HG03521 (cell line): Measurements from ENCODE around the gene KCNK3.

Experiments used
- ATAC-seq: cut with Tn5 transposase; IDR thresholded peaks from one replicate; pipeline ENCODE4 v1.9.1; 2021; ENCODE audit warnings: mild to moderate bottlenecking, moderate library complexity; ENCODE audit not compliant: unreplicated experiment

The KCNK3 gene

GRCh38 chr2:26711457-26712161 lies 19.1 kb downstream of the KCNK3 start:
- no peak for ATAC-seq

GRCh38 chr2:26712486-26713465 lies 20.3 kb downstream of the KCNK3 start:
- no peak for ATAC-seq

- no peak for ATAC-seq
Measured at GRCh38 chr2:26715528-26716270, 23.2 kb downstream of the KCNK3 start.

DNA sequence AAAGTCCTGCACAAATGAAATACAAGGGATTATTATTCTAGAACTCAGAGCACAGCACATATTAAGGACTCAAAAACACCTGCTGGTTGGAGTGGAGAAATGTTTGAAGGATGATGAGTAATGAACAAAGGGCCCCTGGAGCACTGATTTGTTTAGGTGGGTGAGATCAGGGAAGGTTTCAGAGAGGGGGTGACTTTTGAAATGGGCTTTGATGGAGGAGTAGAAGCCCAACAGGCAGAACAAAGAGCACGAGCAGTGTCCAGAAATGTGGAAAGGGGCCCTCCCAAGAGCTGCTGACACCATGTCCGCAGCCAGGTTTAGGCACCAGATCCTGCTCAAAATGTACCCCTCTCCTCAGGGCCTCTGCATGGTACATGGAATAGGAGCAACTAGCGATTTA lies 23.8 kb downstream of the KCNK3 start:
- no peak for ATAC-seq

GRCh38 chr2:26716769-26717168 lies 24.2 kb downstream of the KCNK3 start:
- no peak for ATAC-seq

DNA sequence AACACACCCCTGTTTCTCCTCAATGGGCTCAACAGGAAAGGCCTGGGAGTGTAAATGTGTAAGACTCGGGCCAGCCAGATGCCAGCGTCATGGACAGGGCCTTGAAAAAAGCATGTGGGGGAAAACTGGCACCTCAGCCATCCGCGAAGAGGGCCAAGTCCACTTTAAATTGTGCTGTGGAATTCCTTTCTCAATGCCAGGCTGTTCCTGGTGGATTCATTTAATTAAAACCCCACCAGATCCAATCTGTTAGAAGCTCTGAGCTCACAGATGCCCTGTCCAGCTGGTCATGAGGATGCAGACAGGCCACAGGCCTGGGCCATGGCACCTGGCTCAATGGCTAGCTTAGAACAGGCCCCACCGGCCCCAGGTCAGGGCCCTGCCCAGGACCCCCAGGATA lies 24.8 kb downstream of the KCNK3 start:
- no peak for ATAC-seq

DNA sequence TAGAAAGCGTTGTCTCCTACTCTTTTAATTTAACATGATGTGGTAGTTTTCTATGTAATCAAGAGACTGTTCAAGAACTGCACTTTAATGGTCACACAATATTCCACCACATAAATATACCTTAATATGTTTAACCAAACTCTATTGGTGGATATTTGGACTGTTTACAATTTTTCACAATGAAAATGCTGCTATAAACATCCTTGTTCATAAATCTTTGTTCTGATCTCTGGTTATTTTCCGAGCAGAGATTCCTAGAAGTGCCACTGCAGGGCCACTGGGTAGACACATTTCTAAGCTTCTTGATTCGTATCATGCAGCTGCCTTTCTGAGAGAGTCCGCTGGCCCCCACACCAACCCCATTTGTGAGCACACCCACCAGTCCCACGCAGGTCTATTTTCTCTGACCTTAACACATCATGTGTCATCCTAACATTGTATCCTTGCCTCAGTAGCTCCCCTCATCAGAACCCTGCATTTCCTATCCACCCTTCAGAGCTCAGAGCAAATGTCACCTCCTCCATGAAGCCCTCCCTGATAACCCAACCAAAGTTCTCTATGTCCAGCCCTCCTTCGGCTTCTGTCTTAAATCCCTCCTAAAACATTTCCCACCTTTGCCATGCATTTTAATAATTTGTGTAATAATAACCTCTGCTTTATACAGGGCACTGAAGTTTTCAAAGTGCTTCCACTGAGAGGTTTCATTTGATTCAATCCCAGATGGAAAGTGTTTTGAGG lies 26.6 kb downstream of the KCNK3 start:
- ATAC-seq, result no peak

DNA sequence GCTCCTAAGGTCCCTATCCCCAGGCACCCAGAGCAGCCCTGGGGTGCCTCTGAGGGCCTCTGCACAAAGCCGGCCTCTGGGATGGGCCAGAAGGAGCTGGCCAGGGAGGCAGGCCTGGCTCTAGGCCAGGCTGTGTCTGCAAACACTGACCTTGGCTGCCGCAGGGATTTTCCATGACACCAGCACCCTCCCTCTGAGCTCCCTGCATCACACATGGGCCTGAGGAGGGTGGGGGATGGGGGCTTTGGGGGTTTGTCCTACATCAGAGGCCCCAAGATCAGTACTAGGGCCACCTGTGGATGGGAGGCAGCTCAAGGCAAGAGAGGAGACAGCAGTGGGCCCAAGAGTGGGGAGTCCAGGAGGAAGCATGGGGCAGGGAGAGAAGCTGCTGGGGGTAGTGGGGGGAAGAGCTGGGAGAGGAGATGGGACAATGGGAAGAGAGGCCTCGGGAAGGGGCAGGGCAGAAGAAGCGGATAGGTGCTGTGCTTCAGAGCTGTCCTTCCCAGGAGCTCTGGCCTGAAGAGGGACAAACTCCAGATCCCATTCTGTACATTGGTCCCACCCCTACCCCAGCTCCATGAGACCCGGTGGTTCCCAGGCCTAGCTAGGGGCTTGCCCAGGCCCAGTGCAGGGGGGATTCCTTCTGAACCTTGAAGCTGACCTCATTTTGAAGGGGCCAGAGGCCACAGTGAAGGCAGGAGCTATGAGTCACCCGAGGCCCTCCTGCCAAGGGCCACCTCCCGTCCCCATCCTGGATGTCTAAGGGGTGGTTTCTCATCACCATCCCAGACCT lies 28.0 kb downstream of the KCNK3 start:
- no peak for ATAC-seq

DNA sequence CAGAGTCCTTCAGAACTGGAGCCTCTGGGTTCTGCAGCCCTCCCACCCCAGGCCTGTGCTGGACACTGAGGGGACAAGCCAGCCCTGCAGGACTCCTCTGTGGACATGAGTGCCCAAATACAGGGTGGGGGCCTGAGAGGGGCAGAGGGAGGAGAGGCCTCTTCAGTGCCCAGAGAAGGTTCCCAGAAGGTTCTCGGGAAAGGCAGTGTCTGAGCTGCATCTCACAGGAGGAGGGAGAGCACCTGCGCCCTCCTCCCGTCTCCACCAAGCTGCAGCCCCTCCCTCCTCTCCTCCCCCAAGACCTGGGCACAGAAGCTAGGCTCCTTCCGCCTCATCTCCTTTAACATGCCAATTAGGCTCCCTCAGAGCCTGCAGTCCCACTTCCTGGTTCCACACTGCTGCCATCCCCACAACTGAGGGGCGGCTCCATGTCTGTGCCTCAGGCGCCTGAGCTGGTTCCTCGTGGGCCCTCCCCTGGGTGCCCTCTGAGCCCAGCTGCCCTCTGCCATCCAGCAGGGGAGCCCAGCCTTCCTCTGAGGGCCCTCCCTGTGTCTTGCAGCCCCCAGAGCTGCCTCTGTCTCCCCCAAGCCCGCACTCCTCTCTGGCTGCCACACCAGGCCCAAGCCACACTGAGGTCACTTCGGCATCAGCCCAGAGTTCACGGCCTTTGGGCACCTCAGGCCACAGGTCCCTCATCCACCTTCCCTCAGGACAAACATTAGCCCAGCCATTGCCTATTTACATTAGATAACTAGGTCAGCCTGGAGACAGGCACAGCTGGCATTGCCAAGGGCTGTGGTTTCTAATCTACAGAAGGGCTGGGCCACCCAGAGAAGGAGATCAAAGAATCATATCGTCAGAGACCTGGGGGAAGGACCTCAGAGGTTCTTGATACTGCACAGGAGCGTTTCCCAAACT lies 28.9 kb downstream of the KCNK3 start:
- ATAC-seq, result no peak

- ATAC-seq, result no peak
Measured at GRCh38 chr2:26722328-26722727, 29.8 kb downstream of the KCNK3 start.

DNA sequence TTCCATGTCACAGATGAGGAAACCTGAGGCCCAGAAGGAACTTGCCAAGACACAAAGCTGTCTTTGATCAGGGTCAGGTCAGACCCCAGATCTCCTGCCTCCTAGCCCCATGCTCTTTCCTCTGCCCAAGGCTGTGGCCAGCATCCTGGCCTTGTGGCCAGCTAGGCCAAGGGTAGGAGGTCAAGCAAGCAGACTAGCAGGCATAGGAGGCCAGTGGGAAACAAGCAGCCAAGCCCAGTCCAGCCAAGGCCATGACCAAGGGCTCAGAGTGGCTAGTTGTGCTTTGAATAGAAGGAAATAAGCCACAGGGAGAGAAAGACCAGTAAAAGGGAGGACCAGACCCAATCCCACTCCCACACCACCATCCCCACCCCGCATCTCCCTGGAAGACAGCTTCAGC lies 30.4 kb downstream of the KCNK3 start:
- ATAC-seq, result no peak

DNA sequence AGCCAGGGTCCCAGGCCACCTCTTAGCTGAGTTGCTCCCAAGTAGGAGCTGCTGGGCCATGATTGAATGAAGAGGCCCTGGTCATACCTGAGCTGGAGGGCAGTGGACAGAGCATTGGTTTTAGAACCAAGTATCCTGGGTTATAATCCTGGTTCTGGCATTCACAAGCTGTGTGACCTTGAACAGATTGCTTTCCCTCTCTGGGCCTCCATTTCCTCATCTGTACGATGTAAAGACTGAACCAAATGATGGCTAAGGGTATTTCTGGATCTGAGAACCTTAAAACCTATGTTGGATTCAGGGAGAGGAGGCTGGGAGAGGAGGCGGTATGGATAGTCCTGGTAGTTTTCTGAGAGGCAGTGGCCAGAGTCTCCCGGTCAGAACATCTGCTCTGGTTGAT lies 31.0 kb downstream of the KCNK3 start:
- ATAC-seq, result no peak

DNA sequence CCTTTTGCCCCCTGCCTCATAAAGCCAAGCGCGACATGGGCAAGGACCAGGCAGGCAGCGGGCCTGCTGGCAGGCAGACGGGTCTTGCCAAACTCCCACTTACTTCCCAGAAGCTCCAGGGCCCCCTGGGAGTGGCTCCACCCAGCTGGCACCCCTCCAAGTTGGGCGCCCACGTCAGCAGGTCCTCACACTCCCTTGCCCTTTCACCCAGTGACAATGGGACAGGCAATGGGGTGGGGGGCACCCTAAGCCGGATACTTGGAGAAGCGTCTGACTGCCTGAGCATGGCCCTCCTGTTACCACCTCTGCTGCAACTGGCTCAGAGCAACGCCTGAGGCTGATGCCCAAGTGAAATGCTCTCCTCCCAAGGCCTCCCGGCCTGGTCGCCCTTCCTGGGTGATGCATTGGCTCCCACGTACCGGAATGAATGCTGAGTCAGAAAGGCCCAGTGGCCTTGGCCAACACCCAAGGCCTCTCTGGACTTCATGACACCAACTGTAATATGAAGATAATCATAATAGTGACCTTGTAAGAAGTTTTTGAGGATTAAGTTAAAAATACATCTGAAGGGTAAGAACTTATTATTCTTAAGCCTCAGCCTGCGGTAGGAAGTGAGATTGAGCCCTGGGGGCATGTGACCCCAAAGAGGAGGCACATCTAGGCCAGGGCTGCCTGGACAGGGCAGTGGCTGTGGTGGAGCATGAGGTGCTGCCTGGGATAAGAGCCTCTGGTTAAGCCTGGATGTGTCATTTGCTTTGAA lies 31.6 kb downstream of the KCNK3 start:
- ATAC-seq, result no peak

DNA sequence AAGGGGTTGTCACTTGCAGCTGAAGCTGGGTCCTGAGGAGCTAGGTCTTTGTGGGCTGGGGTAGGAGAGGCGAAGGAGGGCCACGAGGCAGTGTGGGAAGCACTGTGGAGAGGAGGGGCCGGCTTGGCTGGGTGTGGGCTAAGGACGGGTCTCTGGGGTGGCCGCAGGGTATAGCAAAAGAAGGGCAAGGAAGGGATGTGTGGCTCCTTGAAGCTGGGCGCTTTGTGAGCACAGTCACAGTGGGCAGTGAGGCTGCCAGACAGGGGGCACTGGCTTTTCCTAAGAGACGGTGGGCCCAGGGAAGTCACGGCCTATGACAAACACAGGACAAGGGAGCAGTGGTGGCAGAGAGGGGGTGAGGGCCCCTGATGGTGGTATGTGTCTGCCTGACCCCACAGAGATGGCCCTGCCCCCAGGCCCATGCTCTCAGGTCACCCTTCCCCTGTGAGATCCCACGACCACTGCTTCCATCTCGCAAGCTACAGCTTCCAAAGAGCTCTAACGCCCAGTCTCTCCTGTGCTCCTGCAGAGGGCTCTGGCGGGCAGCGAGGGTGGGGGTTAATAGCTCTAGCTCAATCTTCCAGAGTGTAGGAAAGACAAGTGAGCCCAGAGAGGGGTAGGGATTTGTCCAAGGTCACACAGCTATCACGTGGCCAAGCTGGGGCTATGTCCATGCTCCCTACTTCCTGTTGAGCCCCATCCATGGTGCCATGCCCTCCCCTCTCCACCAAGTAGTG lies 32.4 kb downstream of the KCNK3 start:
- ATAC-seq, result no peak

- ATAC-seq, result no peak
Measured at GRCh38 chr2:26725521-26725820, 32.9 kb downstream of the KCNK3 start.

DNA sequence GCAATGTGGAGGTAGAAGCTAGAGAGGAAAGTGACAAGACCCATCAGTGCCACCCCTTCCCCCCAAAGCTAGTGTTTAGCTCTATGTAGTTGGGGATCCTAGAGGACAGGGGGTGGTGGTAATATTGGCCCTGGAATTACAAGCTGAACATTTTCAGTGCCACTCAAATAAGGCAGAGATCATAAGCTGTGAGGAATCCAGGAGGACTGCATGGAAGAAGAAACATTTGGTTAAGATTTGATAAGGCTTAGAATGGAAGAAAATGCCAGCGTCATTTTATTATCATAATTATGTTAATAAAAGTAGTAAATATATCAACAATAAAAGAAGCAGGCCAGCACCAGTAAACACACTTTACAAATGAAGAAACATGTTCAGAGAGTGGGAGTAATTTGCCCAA lies 33.7 kb downstream of the KCNK3 start:
- ATAC-seq, result no peak

- no peak for ATAC-seq
Measured at GRCh38 chr2:26727641-26728561, 35.4 kb downstream of the KCNK3 start.
